WTC11 (cell line): Measurements from ENCODE around the gene PLIN5. TPM values are rescaled to one million over a fixed set of nuclear protein-coding genes. Genes with fewer than 3 reads are reported as not detected.
"Not testable (repeated sequence)": the region's sequence is repeated elsewhere in the genome, so short reads cannot be mapped to it uniquely, and the experiment has no call there.

ENCODE experiments used
- ATAC-seq: fragments of 200-7000 bp; cut with Tn5 transposase; 2 replicates; pipeline ENCODE4 v1.10.0; 2021; ENCODE audit warnings: mild to moderate bottlenecking, moderate library complexity
- CTCF ChIA-PET: fragments of 300-600 bp; sonication (Branson Sonifier 250); formaldehyde crosslinking; loops from one replicate; lab custom pipeline; 2021; ENCODE audit warnings: antibody characterized with exemption; lab: Charles Lee
- POLR2A ChIA-PET: fragments of 350-600 bp; sonication (Branson Sonifier 250); formaldehyde crosslinking; loops from one replicate; lab custom pipeline; 2021; ENCODE audit warnings: antibody characterized with exemption; lab: Charles Lee
- DNase-seq: peaks from one replicate; pipeline ENCODE4 v3.0.0; 2021; ENCODE audit warnings: low spot score
- H3K27ac Mint-ChIP-seq: 2 replicates; pipeline ENCODE4 v1.8.0; 2021; ENCODE audit warnings: mixed read lengths
- H3K27me3 Mint-ChIP-seq: 2 replicates; pipeline ENCODE4 v1.8.0; 2021; ENCODE audit warnings: low read depth, mild to moderate bottlenecking, moderate library complexity, mixed read lengths
- H3K36me3 Mint-ChIP-seq: 2 replicates; pipeline ENCODE4 v1.8.0; 2021; ENCODE audit warnings: mixed read lengths
- H3K4me1 Mint-ChIP-seq: 2 replicates; pipeline ENCODE4 v1.8.0; 2022; ENCODE audit warnings: mixed read lengths
- H3K4me3 Mint-ChIP-seq: 2 replicates; pipeline ENCODE4 v1.8.0; 2021; ENCODE audit warnings: mild to moderate bottlenecking, moderate library complexity, mixed read lengths
- H3K9me3 Mint-ChIP-seq: 2 replicates; pipeline ENCODE4 v1.8.0; 2021; ENCODE audit warnings: mixed read lengths
- ATF6 ChIP-seq: sonication (generic); formaldehyde crosslinking; IDR thresholded peaks from 2 replicates; pipeline ENCODE4 v1.8.1; 2023; ENCODE audit warnings: mild to moderate bottlenecking, missing genetic modification reagents
- CBFB ChIP-seq: sonication (generic); formaldehyde crosslinking; IDR thresholded peaks from 2 replicates; pipeline ENCODE4 v1.8.1; 2022; ENCODE audit warnings: mild to moderate bottlenecking, low read depth, missing genetic modification reagents
- CREB1 ChIP-seq: sonication (generic); formaldehyde crosslinking; IDR thresholded peaks from 2 replicates; pipeline ENCODE4 v1.8.0; 2023; ENCODE audit warnings: mild to moderate bottlenecking, missing genetic modification reagents
- CTCF ChIP-seq: fragments of 200-600 bp; IDR thresholded peaks from 2 replicates; pipeline ENCODE4 v1.8.0; 2022; ENCODE audit warnings: antibody characterized with exemption
- E2F5 ChIP-seq: sonication (generic); formaldehyde crosslinking; IDR thresholded peaks from 2 replicates; pipeline ENCODE4 v1.8.1; 2022; ENCODE audit warnings: mild to moderate bottlenecking, moderate library complexity, missing genetic modification reagents
- FOXK1 ChIP-seq: sonication (generic); formaldehyde crosslinking; IDR thresholded peaks from 2 replicates; pipeline ENCODE4 v1.8.0; 2022; ENCODE audit warnings: mild to moderate bottlenecking, moderate library complexity, missing genetic modification reagents
- FOXP1 ChIP-seq: sonication (generic); formaldehyde crosslinking; IDR thresholded peaks from 2 replicates; pipeline ENCODE4 v1.8.0; 2022; ENCODE audit warnings: missing genetic modification reagents, mild to moderate bottlenecking, moderate library complexity, borderline replicate concordance
- GABPB1 ChIP-seq: sonication (generic); formaldehyde crosslinking; IDR thresholded peaks from 2 replicates; pipeline ENCODE4 v1.8.1; 2023; ENCODE audit warnings: mild to moderate bottlenecking, missing genetic modification reagents
- IRF1 ChIP-seq: sonication (generic); formaldehyde crosslinking; IDR thresholded peaks from 2 replicates; pipeline ENCODE4 v1.8.0; 2023; ENCODE audit warnings: missing genetic modification reagents
- MYBL2 ChIP-seq: sonication (generic); formaldehyde crosslinking; IDR thresholded peaks from 2 replicates; pipeline ENCODE4 v1.8.1; 2023; ENCODE audit warnings: mild to moderate bottlenecking, moderate library complexity, missing genetic modification reagents
- NR3C1 ChIP-seq: sonication (generic); formaldehyde crosslinking; conservative IDR thresholded peaks from 2 replicates; pipeline ENCODE4 v1.8.1; 2023; ENCODE audit warnings: low read depth, mild to moderate bottlenecking, missing genetic modification reagents
- SOX15 ChIP-seq: fragments of 250-450 bp; sonication (Bioruptor Pico); IDR thresholded peaks from 2 replicates; pipeline ENCODE4 v1.9.0; 2021; ENCODE audit warnings: mild to moderate bottlenecking
- TEAD4 ChIP-seq: sonication (generic); formaldehyde crosslinking; IDR thresholded peaks from 2 replicates; pipeline ENCODE4 v1.8.0; 2022; ENCODE audit warnings: mild to moderate bottlenecking, missing genetic modification reagents
- ZMAT4 ChIP-seq: fragments of 250-450 bp; sonication (Bioruptor Pico); IDR thresholded peaks from 2 replicates; pipeline ENCODE4 v1.9.0; 2021; ENCODE audit warnings: mild to moderate bottlenecking
- ZNF121 ChIP-seq: sonication (generic); formaldehyde crosslinking; IDR thresholded peaks from 2 replicates; pipeline ENCODE4 v1.8.0; 2023; ENCODE audit warnings: missing genetic modification reagents
- ZNF263 ChIP-seq: sonication (generic); formaldehyde crosslinking; IDR thresholded peaks from 2 replicates; pipeline ENCODE4 v1.8.1; 2022; ENCODE audit warnings: low read depth, mild to moderate bottlenecking, moderate library complexity, missing genetic modification reagents
- ZNF317 ChIP-seq: sonication (generic); formaldehyde crosslinking; IDR thresholded peaks from 2 replicates; pipeline ENCODE4 v1.8.1; 2023; ENCODE audit warnings: low read depth, mild to moderate bottlenecking, moderate library complexity, missing genetic modification reagents, borderline replicate concordance
- ZNF423 ChIP-seq: fragments of 250-450 bp; sonication (Bioruptor Pico); IDR thresholded peaks from 2 replicates; pipeline ENCODE4 v2.1.2; 2022; ENCODE audit warnings: mild to moderate bottlenecking, moderate library complexity
- ZNF512 ChIP-seq: sonication (generic); formaldehyde crosslinking; IDR thresholded peaks from 2 replicates; pipeline ENCODE4 v1.8.1; 2022; ENCODE audit warnings: missing genetic modification reagents, borderline replicate concordance
- ZNF671 ChIP-seq: fragments of 250-450 bp; sonication (Bioruptor Pico); IDR thresholded peaks from 2 replicates; pipeline ENCODE4 v1.8.0; 2021; ENCODE audit warnings: mild to moderate bottlenecking
- total RNA-seq: library from RNA; stranded (reverse); gene quantifications from 3 replicates; pipeline ENCODE4 v1.2.3, GENCODE V29; 2021

Gene PLIN5
- total RNA-seq, 1 experiment from 2014 or later: 3.9 TPM

- no peak for TF ChIP-seq NR3C1 (CRISPR knock-in tag)
- no peak for TF ChIP-seq IRF1 (CRISPR knock-in tag)
- no peak for TF ChIP-seq CTCF
- no peak for TF ChIP-seq MYBL2 (CRISPR knock-in tag)
Observed at GRCh38 chr19:4529924-4530522, 5.0 kb downstream of the PLIN5 start (continued).

GRCh38 chr19:4528843-4529242, 6.2 kb downstream of the PLIN5 start:
- Mint-ChIP-seq H3K4me1 (no peaks in the 10 kb centered on the region), H3K27ac (no peak overlapping the region), H3K27me3 (peaks cover 29% of the 10 kb centered on the region), H3K9me3 (no peaks in the 10 kb centered on the region), H3K4me3 (no peak overlapping the region), H3K36me3 (no peaks in the 10 kb centered on the region)
- TF ChIP-seq ZNF512 (CRISPR knock-in tag) (no peak), E2F5 (CRISPR knock-in tag) (no peak), ZMAT4 (CRISPR knock-in tag) (no peak), ZNF671 (CRISPR knock-in tag) (no peak), CREB1 (CRISPR knock-in tag) (no peak), SOX15 (CRISPR knock-in tag) (no peak), ZNF263 (CRISPR knock-in tag) (no peak), ZNF317 (CRISPR knock-in tag) (no peak), FOXK1 (no peak), FOXP1 (CRISPR knock-in tag) (no peak), CBFB (CRISPR knock-in tag) (no peak), GABPB1 (no peak), ATF6 (no peak), ZNF423 (CRISPR knock-in tag) (no peak), ZNF121 (no peak), TEAD4 (CRISPR knock-in tag) (no peak)
- ChIA-PET CTCF (interaction anchor here (1.0 to 5.9 kb wide), 5 partner anchors 13 to 262 kb away, joined by 3 to 63 read pairs (median 3); partner anchors contain the start of gene PLIN4), POLR2A (no interaction called here)
- DNase-seq (no peak), ATAC-seq (no peak)

GRCh38 chr19:4527377-4527776, 7.6 kb downstream of the PLIN5 start:
- H3K4me3 Mint-ChIP-seq, ATAC-seq, H3K36me3 Mint-ChIP-seq, DNase-seq, POLR2A ChIA-PET, H3K9me3 Mint-ChIP-seq, H3K27ac Mint-ChIP-seq, H3K4me1 Mint-ChIP-seq: not testable (repeated sequence)
- H3K27me3 Mint-ChIP-seq: peaks cover 28% of the 10 kb centered on the region
- CTCF ChIA-PET: interaction anchor here (5.5 to 5.9 kb wide), 2 partner anchors 11 to 110 kb away, joined by 63 to 85 read pairs; partner anchors contain the start of gene PLIN4
